H1 (cell line): Measurements from ENCODE around the gene SURF4. TPM values are rescaled to one million over a fixed set of nuclear protein-coding genes. Genes with fewer than 3 reads are reported as not detected.

Experiments used
- CTCF ChIA-PET: fragments of 300-600 bp; sonication (Branson Sonifier 250); formaldehyde crosslinking; loops from one replicate; lab custom pipeline; 2021; ENCODE audit not compliant: partially characterized antibody; lab: Charles Lee
- POLR2A ChIA-PET: fragments of 300-600 bp; sonication (Branson Sonifier 250); formaldehyde crosslinking; loops from one replicate; lab custom pipeline; 2021; ENCODE audit warnings: inconsistent platforms; ENCODE audit not compliant: partially characterized antibody; lab: Charles Lee
- DNase-seq, 2 experiments: peaks; one replicate each; pipeline versions ENCODE4 v3.0.0 to v3.0.0-alpha.2; 2010 to 2022; ENCODE audit warnings: low spot score in 2 of 2, low read depth in 1 of 2, mixed read lengths in 1 of 2
- FAIRE-seq: peaks from 2 replicates; lab custom pipeline; 2011; peaks lifted over from hg19 to GRCh38; lab: Jason Lieb, UNC
- H2AFZ ChIP-seq: 2 replicates; pipeline ENCODE4 v1.8.1; 2012; ENCODE audit warnings: low read length, inconsistent platforms
- H2AK5ac ChIP-seq: 2 replicates; pipeline ENCODE4 v1.6.1; 2013; ENCODE audit warnings: low read depth, low read length
- H2BK120ac ChIP-seq: replicated peaks from 2 replicates; pipeline ENCODE3; 2013; ENCODE audit warnings: low read depth, low read length, inconsistent platforms
- H2BK12ac ChIP-seq: 2 replicates; pipeline ENCODE4 v1.6.1; 2013; ENCODE audit warnings: low read depth, low read length
- H2BK15ac ChIP-seq: 2 replicates; pipeline ENCODE4 v1.6.1; 2013; ENCODE audit warnings: low read length
- H2BK20ac ChIP-seq: 2 replicates; pipeline ENCODE4 v1.6.1; 2013; ENCODE audit warnings: low read length
- H2BK5ac ChIP-seq: 2 replicates; pipeline ENCODE4 v1.6.1; 2013; ENCODE audit warnings: low read depth, low read length
- H3K14ac ChIP-seq: 2 replicates; pipeline ENCODE4 v1.6.1; 2013; ENCODE audit warnings: inconsistent platforms; ENCODE audit not compliant: insufficient read length
- H3K18ac ChIP-seq: 2 replicates; pipeline ENCODE4 v1.6.1; 2013; ENCODE audit warnings: low read length; ENCODE audit errors: extremely low read depth
- H3K23ac ChIP-seq: 2 replicates; pipeline ENCODE4 v1.6.1; 2013; ENCODE audit warnings: inconsistent platforms; ENCODE audit not compliant: insufficient read length
- H3K23me2 ChIP-seq: 2 replicates; pipeline ENCODE4 v1.6.1; 2013; ENCODE audit warnings: low read depth, low read length
- H3K27ac ChIP-seq: 2 replicates; pipeline ENCODE4 v1.6.1; 2011; ENCODE audit warnings: low read depth, low read length, inconsistent platforms
- H3K27me3 ChIP-seq, 4 experiments: replicated peaks in 1 of 4; 1 replicate in 1 of 4; 2 replicates in 3 of 4; pipeline versions ENCODE4 v1.6.1 to v1.8.1; 2011 to 2013; ENCODE audit warnings: low read length in 3 of 4, mild to moderate bottlenecking in 3 of 4, inconsistent platforms in 2 of 4, mixed read lengths in 2 of 4, moderate library complexity in 1 of 4; ENCODE audit not compliant: control insufficient read depth in 3 of 4, insufficient read depth in 3 of 4; ENCODE audit errors: extremely low read depth in 1 of 4
- H3K36me3 ChIP-seq, 4 experiments: 2 replicates each; pipeline versions ENCODE4 v1.6.1 to v1.8.1; 2011 to 2013; ENCODE audit warnings: mild to moderate bottlenecking in 4 of 4, low read length in 3 of 4, moderate library complexity in 2 of 4, control low read depth in 1 of 4, inconsistent platforms in 1 of 4; ENCODE audit not compliant: insufficient read depth in 4 of 4, control insufficient read depth in 2 of 4
- H3K4ac ChIP-seq: replicated peaks from 2 replicates; pipeline ENCODE3; 2013; ENCODE audit warnings: low read length, low read depth, mixed read lengths, inconsistent platforms; ENCODE audit not compliant: insufficient read length
- H3K4me1 ChIP-seq, 4 experiments: replicated peaks in 1 of 4; 1 replicate in 1 of 4; 2 replicates in 3 of 4; pipeline versions ENCODE4 v1.6.1 to v1.8.1; 2011 to 2013; ENCODE audit warnings: low read length in 3 of 4, inconsistent platforms in 2 of 4, mixed read lengths in 1 of 4; ENCODE audit not compliant: insufficient read depth in 4 of 4, control insufficient read depth in 3 of 4
- H3K4me2 ChIP-seq, 2 experiments: 2 replicates each; pipeline versions ENCODE4 v1.6.1 to v1.8.1; 2011 to 2013; ENCODE audit warnings: low read depth in 2 of 2, low read length in 2 of 2, control low read depth in 1 of 2, inconsistent platforms in 1 of 2, mild to moderate bottlenecking in 1 of 2; ENCODE audit not compliant: insufficient read depth in 1 of 2
- H3K4me3 ChIP-seq, 4 experiments: fragments of 200-600, 300-600 bp in 1 of 4; sonication (generic), shearing (Covaris generic), sonication (Bioruptor Twin) in 1 of 4; 2 replicates each; pipeline versions ENCODE4 v1.5.1 to v1.8.1; 2011 to 2016; ENCODE audit warnings: low read length in 4 of 4, low read depth in 3 of 4, control low read depth in 2 of 4, inconsistent platforms in 2 of 4, mild to moderate bottlenecking in 2 of 4, mixed read lengths in 1 of 4, moderate library complexity in 1 of 4; ENCODE audit not compliant: insufficient read depth in 2 of 4; ENCODE audit errors: extremely low read depth in 1 of 4
- H3K56ac ChIP-seq: replicated peaks from 2 replicates; pipeline ENCODE3; 2013; ENCODE audit warnings: low read depth, mild to moderate bottlenecking, mixed read lengths, low read length, inconsistent platforms; ENCODE audit not compliant: insufficient read length
- H3K79me1 ChIP-seq: 2 replicates; pipeline ENCODE4 v1.6.1; 2013; ENCODE audit warnings: low read depth, low read length, control low read depth
- H3K79me2 ChIP-seq, 2 experiments: 2 replicates each; pipeline versions ENCODE4 v1.6.1 to v1.8.1; 2012 to 2013; ENCODE audit warnings: low read length in 2 of 2, mild to moderate bottlenecking in 2 of 2, inconsistent platforms in 1 of 2; ENCODE audit not compliant: insufficient read depth in 2 of 2, control insufficient read depth in 1 of 2
- H3K9ac ChIP-seq, 4 experiments: replicated peaks in 1 of 4; 1 replicate in 1 of 4; 2 replicates in 3 of 4; pipeline versions ENCODE4 v1.6.1 to v1.8.1; 2011 to 2013; ENCODE audit warnings: low read depth in 3 of 4, low read length in 3 of 4, control low read depth in 2 of 4, mild to moderate bottlenecking in 2 of 4, moderate library complexity in 2 of 4, inconsistent platforms in 1 of 4; ENCODE audit errors: extremely low read depth in 1 of 4
- H3K9me3 ChIP-seq, 2 experiments: 2 replicates each; pipeline versions ENCODE4 v1.6.1 to v1.8.1; 2012 to 2013; ENCODE audit warnings: mild to moderate bottlenecking in 2 of 2, moderate library complexity in 2 of 2, control low read depth in 1 of 2, inconsistent platforms in 1 of 2, low read depth in 1 of 2, low read length in 1 of 2, mixed read lengths in 1 of 2; ENCODE audit not compliant: insufficient read depth in 2 of 2
- H4K20me1 ChIP-seq, 2 experiments: replicated peaks in 1 of 2; 2 replicates each; pipeline versions ENCODE3 to v1.8.1; 2011 to 2013; ENCODE audit warnings: inconsistent platforms in 2 of 2, low read length in 2 of 2, mild to moderate bottlenecking in 1 of 2; ENCODE audit not compliant: insufficient read depth in 2 of 2, control insufficient read depth in 1 of 2
- H4K5ac ChIP-seq: 2 replicates; pipeline ENCODE4 v1.6.1; 2013; ENCODE audit warnings: low read length, low read depth, mixed read lengths, inconsistent platforms; ENCODE audit not compliant: insufficient read length
- H4K8ac ChIP-seq: 2 replicates; pipeline ENCODE4 v1.8.0; 2013; ENCODE audit warnings: mild to moderate bottlenecking, moderate library complexity, low read length, inconsistent platforms; ENCODE audit not compliant: insufficient read depth; ENCODE audit errors: extremely low read depth
- H4K91ac ChIP-seq: replicated peaks from 2 replicates; pipeline ENCODE3; 2013; ENCODE audit warnings: low read length, mixed read lengths, inconsistent platforms; ENCODE audit not compliant: insufficient read length
- CTCF ChIP-seq, 3 experiments: IDR thresholded peaks; 1 replicate in 2 of 3; 2 replicates in 1 of 3; pipeline versions ENCODE4 v1.5.1 to v1.6.1; 2011; ENCODE audit warnings: low read length in 3 of 3, mild to moderate bottlenecking in 3 of 3, inconsistent platforms in 2 of 3, low read depth in 1 of 3, moderate library complexity in 1 of 3; ENCODE audit not compliant: insufficient read depth in 1 of 3; ENCODE audit errors: control extremely low read depth in 1 of 3
- MAX ChIP-seq: IDR thresholded peaks from 2 replicates; pipeline ENCODE4 v1.6.1; 2012; ENCODE audit warnings: inconsistent platforms
- PHF8 ChIP-seq: fragments of 200-600 bp; sonication (generic); conservative IDR thresholded peaks from 2 replicates; pipeline ENCODE4 v1.7.1; 2012; ENCODE audit warnings: low read depth, mild to moderate bottlenecking, inconsistent platforms, low read length, moderate library complexity
- POLR2A ChIP-seq, 2 experiments: IDR thresholded peaks; 1 replicate in 1 of 2; 2 replicates in 1 of 2; pipeline ENCODE4 v1.6.1; 2011; ENCODE audit warnings: low read depth in 2 of 2, low read length in 2 of 2, mild to moderate bottlenecking in 2 of 2; ENCODE audit errors: control extremely low read depth in 1 of 2
- POLR2AphosphoS5 ChIP-seq: IDR thresholded peaks from 2 replicates; pipeline ENCODE4 v1.6.1; 2011; ENCODE audit warnings: low read depth, low read length
- RAD21 ChIP-seq, 2 experiments: IDR thresholded peaks in 1 of 2; conservative IDR thresholded peaks in 1 of 2; 2 replicates each; pipeline ENCODE4 v1.6.1; 2011; ENCODE audit warnings: low read depth in 2 of 2, low read length in 2 of 2, improper control_type of control experiment in 1 of 2, inconsistent platforms in 1 of 2, mild to moderate bottlenecking in 1 of 2, moderate library complexity in 1 of 2
- SP2 ChIP-seq: IDR thresholded peaks from 2 replicates; pipeline ENCODE4 v1.6.1; 2012; ENCODE audit warnings: mild to moderate bottlenecking, low read length, inconsistent platforms
- WGBS, 2 experiments: shearing (Covaris generic) in 1 of 2; methylation state at CpG; one replicate each; pipeline versions ENCODE4 v1.1.6 to v1.1.7; 2013 to 2015; ENCODE audit warnings: low lambda C conversion rate in 2 of 2, mixed read lengths in 2 of 2, inconsistent platforms in 1 of 2, low coverage in 1 of 2, missing lambda C conversion rate in 1 of 2; ENCODE audit not compliant: insufficient replicate concordance in 2 of 2, insufficient coverage in 1 of 2, insufficient read length in 1 of 2; ENCODE audit errors: extremely low coverage in 1 of 2, missing lambda C conversion rate in 1 of 2; 5-methylcytosine and 5-hydroxymethylcytosine counted together
- polyA plus RNA-seq, 7 experiments: library from polyadenylated mRNA; depleted of rRNA in 3 of 7; stranded (reverse) in 5 of 7; unstranded in 2 of 7; fragments of >200 nt in 5 of 7; fragments of 200-250 nt in 2 of 7; gene quantifications; 1 replicate in 5 of 7; 2 replicates in 1 of 7; 4 replicates in 1 of 7; pipeline versions ENCODE4 v1.2.1 to v1.2.3, GENCODE V29; 2011 to 2013; ENCODE audit warnings: missing spikeins in 2 of 7, mixed read lengths in 2 of 7
- total RNA-seq: library from RNA; stranded (reverse); fragmentation: NEBNext Ultra II Directional; extraction: Animal tissue kit (Norgen Biotek cat#: 25700); gene quantifications from 2 replicates; pipeline ENCODE4 v1.2.1, GENCODE V29; 2021

Gene SURF4
- total and polyA plus RNA-seq, 2 of the 8 experiments (the other 6 are each of a cell fraction or from before 2014, with no cell fraction given), result 176 to 182 TPM

GRCh38 chr9:133359399-133360175 lies 16.3 kb downstream of the SURF4 start:
- Histone ChIP-seq H3K23me2 (peaks cover 2% of the 10 kb centered on the region; the same call in 1 of the 2 replicates), H3K56ac (no peak overlapping the region), H3K23ac (no peak overlapping the region), H3K4me2 (no peak overlapping the region), H3K9ac (no peak overlapping the region), H2BK12ac (no peak overlapping the region), H3K4me1 (peaks cover 0 to 8% (median 3%) of the 10 kb centered on the region in 4 experiments; a peak in 4 of 7 replicates), H3K27me3 (no peaks in the 10 kb centered on the region), H4K91ac (no peak overlapping the region), H4K20me1 (peaks cover 16 to 17% of the 10 kb centered on the region in 2 experiments), H2BK5ac (no peak overlapping the region), H2AK5ac (no peak overlapping the region), H3K9me3 (no peaks in the 10 kb centered on the region), H2BK120ac (no peak overlapping the region), H3K4ac (no peak overlapping the region), H3K79me2 (peaks cover 0 to 20% of the 10 kb centered on the region in 2 experiments; a peak in 2 of 4 replicates), H3K4me3 (no peak overlapping the region), H2BK15ac (no peak overlapping the region), H3K18ac (no peak overlapping the region), H4K5ac (no peak overlapping the region), H3K14ac (no peak overlapping the region), H3K36me3 (peaks cover 8 to 39% (median 28%) of the 10 kb centered on the region in 4 experiments; a peak in 7 of 8 replicates), H3K27ac (no peak overlapping the region), H4K8ac (no peak overlapping the region), H3K79me1 (peaks cover 2% of the 10 kb centered on the region; the same call in 1 of the 2 replicates), H2BK20ac (no peak overlapping the region), H2AFZ (no peak overlapping the region)
- POLR2A ChIA-PET, result interaction anchor here (0.6 to 16.1 kb wide), 5 partner anchors 12 to 314 kb away, joined by 3 to 461 read pairs (median 4); partner anchors contain the start of genes MED22, RPL7A, STKLD1 and SURF4
- WGBS, 2 experiments, result 96% methylated on average over 20 of the region's 20 CpGs; no CpG with 5 or more reads in 1 of the 2 experiments
- CTCF ChIA-PET, result interaction anchor here (0.8 to 8.2 kb wide), 22 partner anchors 9 to 173 kb away, joined by 3 to 90 read pairs (median 6); partner anchors contain the start of genes ADAMTS13 and STKLD1
- DNase-seq (peak in 1 of 2 experiments; percentile 70), FAIRE-seq (no peak)
- no peak for TF ChIP-seq PHF8
- TF ChIP-seq CTCF (IDR thresholded peaks at IDR 0.05; ENCODE audit: control extremely low read depth in 1 of 3, insufficient read depth in 1 of 3, low read depth in 1 of 3, low read length in 3 of 3), result peak in 2 of 3 experiments; percentile 72 to 75; a peak in 3 of 4 replicates
- TF ChIP-seq SP2, result no peak
- TF ChIP-seq MAX, result peak; percentile 40; the same call in 1 of the 2 replicates
- TF ChIP-seq POLR2AphosphoS5, result 0 out of 2 replicates have a peak, but pooled peaks have one; percentile 32
- TF ChIP-seq POLR2A (IDR thresholded peaks at IDR 0.05; ENCODE audit: control extremely low read depth in 1 of 2, low read depth in 2 of 2, low read length in 2 of 2), result 0 out of 3 replicates have a peak, but pooled peaks of 1 of the 2 experiments have one; percentile 26
- peak; percentile 78 to 84 for TF ChIP-seq RAD21 (IDR thresholded peaks at IDR 0.05 in 1 of 2, conservative IDR thresholded peaks at IDR 0.05 in 1 of 2; ENCODE audit: low read depth in 2 of 2, low read length in 2 of 2)
